Glomerular visceral epithelial cell (primary cell): ENCODE measurements around the gene CCR4.
"Not testable (repeated sequence)": the region's sequence is repeated elsewhere in the genome, so short reads cannot be mapped to it uniquely, and the experiment has no call there.

ENCODE experiments used
- DNase-seq: peaks from one replicate; pipeline ENCODE4 v3.0.0-alpha.2; 2016; ENCODE audit errors: extremely low spot score

Gene CCR4

GRCh38 chr3:32951410-32951811 is at the start of gene CCR4:
CCR4 (plus strand) TSS chr3:32951644; CDS start chr3:32953423, 1,779 bp downstream.
- DNase-seq, result no peak

- peak; percentile 6 for DNase-seq
These were observed 48.5 kb upstream of the CCR4 start for GRCh38 chr3:32902887-32903371.

GRCh38 chr3:32903953-32904352 is 47.5 kb upstream of the CCR4 start:
- no peak for DNase-seq

- DNase-seq, result no peak
These were observed 41.4 kb upstream of the CCR4 start for GRCh38 chr3:32909999-32910398.

GRCh38 chr3:32910954-32911353 is 40.5 kb upstream of the CCR4 start:
- DNase-seq, result no peak

GRCh38 chr3:32912046-32912445 is 39.4 kb upstream of the CCR4 start:
- no peak for DNase-seq

- DNase-seq, result no peak
These were observed 37.5 kb upstream of the CCR4 start for GRCh38 chr3:32913790-32914446.

- DNase-seq, result no peak
These were observed 31.5 kb upstream of the CCR4 start for GRCh38 chr3:32919920-32920319.

- no peak for DNase-seq
These were observed 29.4 kb upstream of the CCR4 start for GRCh38 chr3:32922078-32922477.

GRCh38 chr3:32930161-32930560 is 21.3 kb upstream of the CCR4 start:
- DNase-seq, result no peak

- not testable (repeated sequence) for DNase-seq
These were observed 20.2 kb upstream of the CCR4 start for GRCh38 chr3:32931273-32931672.

GRCh38 chr3:32934150-32934742 is 17.2 kb upstream of the CCR4 start:
- DNase-seq, result peak; percentile 17

GRCh38 chr3:32937331-32937730 is 14.1 kb upstream of the CCR4 start:
- DNase-seq, result no peak

GRCh38 chr3:32939531-32940284 is 11.7 kb upstream of the CCR4 start:
- not testable (repeated sequence) for DNase-seq

GRCh38 chr3:32940726-32941125 is 10.7 kb upstream of the CCR4 start:
- no peak for DNase-seq

GRCh38 chr3:32945136-32945535 is 6.3 kb upstream of the CCR4 start:
- peak; percentile 15 for DNase-seq

- DNase-seq, result not testable (repeated sequence)
These were observed 5.8 kb upstream of the CCR4 start for GRCh38 chr3:32945598-32945997.

GRCh38 chr3:32946973-32947788 is 4.3 kb upstream of the CCR4 start:
- no peak for DNase-seq

- DNase-seq, result peak; percentile 73
These were observed 3.6 kb upstream of the CCR4 start for GRCh38 chr3:32947789-32948238.

GRCh38 chr3:32948625-32949445 is 2.6 kb upstream of the CCR4 start:
- no peak for DNase-seq

- DNase-seq, result no peak
These were observed 928 bp upstream of the CCR4 start for GRCh38 chr3:32950516-32950915.
